SK-N-SH (cell line): ENCODE measurements around the gene PLPPR5. TPM values are rescaled to one million over a fixed set of nuclear protein-coding genes. Genes with fewer than 3 reads are reported as not detected.

ENCODE experiments used
- CTCF ChIA-PET: fragments of 300-600, 350-600 bp; formaldehyde crosslinking; extraction: SDS; loops from one replicate; lab custom pipeline; 2021; lab: Yijun Ruan, JAX
- POLR2A ChIA-PET: fragments of 350-600 bp; sonication (Branson Sonifier 250); formaldehyde crosslinking; extraction: SDS; loops from one replicate; lab custom pipeline; 2020; ENCODE audit warnings: antibody characterized with exemption, inconsistent platforms; lab: Yijun Ruan, JAX
- DNase-seq: peaks from one replicate; pipeline ENCODE4 v3.0.0; 2012
- H2AFZ ChIP-seq: fragments of 200-600 bp; sonication (generic); 2 replicates; pipeline ENCODE4 v1.8.1; 2016; ENCODE audit warnings: antibody characterized with exemption, mild to moderate bottlenecking, low read depth
- H3F3A ChIP-seq: fragments of 200-600 bp; sonication (generic); replicated peaks from 2 replicates; pipeline ENCODE3; 2016; ENCODE audit warnings: antibody characterized with exemption, mild to moderate bottlenecking; ENCODE audit not compliant: insufficient read depth
- H3K27ac ChIP-seq, 2 experiments: fragments of 200-500 bp in 1 of 2; fragments of 200-600 bp in 1 of 2; sonication (Bioruptor generic) in 1 of 2; sonication (generic), shearing (Covaris generic) in 1 of 2; 2 replicates each; pipeline versions ENCODE4 v1.5.1 to v1.6.1; 2014 to 2016; ENCODE audit warnings: low read depth in 2 of 2, inconsistent platforms in 1 of 2, low read length in 1 of 2, mild to moderate bottlenecking in 1 of 2, mixed read lengths in 1 of 2
- H3K27me3 ChIP-seq: fragments of 200-600 bp; sonication (generic), shearing (Covaris generic); 2 replicates; pipeline ENCODE4 v1.6.1; 2016; ENCODE audit warnings: mixed run types; ENCODE audit not compliant: insufficient read depth
- H3K36me3 ChIP-seq, 2 experiments: fragments of 200-500 bp in 1 of 2; fragments of 200-600 bp in 1 of 2; sonication (Bioruptor generic) in 1 of 2; sonication (generic) in 1 of 2; replicated peaks in 1 of 2; 2 replicates each; pipeline versions ENCODE3 to v1.5.1; 2014 to 2016; ENCODE audit warnings: low read length in 1 of 2, mild to moderate bottlenecking in 1 of 2; ENCODE audit not compliant: insufficient read depth in 2 of 2, control insufficient read depth in 1 of 2
- H3K4me1 ChIP-seq, 2 experiments: fragments of 200-500 bp in 1 of 2; fragments of 200-600 bp in 1 of 2; sonication (Bioruptor generic) in 1 of 2; sonication (generic), shearing (Covaris generic) in 1 of 2; 2 replicates each; pipeline versions ENCODE4 v1.5.1 to v1.6.1; 2014 to 2016; ENCODE audit warnings: low read depth in 1 of 2, low read length in 1 of 2, mixed run types in 1 of 2; ENCODE audit not compliant: insufficient read depth in 2 of 2, control insufficient read depth in 1 of 2
- H3K4me2 ChIP-seq: fragments of 200-600 bp; sonication (generic), shearing (Covaris generic); 2 replicates; pipeline ENCODE4 v1.6.1; 2017; ENCODE audit warnings: mixed run types
- H3K4me3 ChIP-seq, 2 experiments: fragments of 200-500 bp in 1 of 2; fragments of 200-600 bp in 1 of 2; sonication (Bioruptor generic) in 1 of 2; sonication (generic), shearing (Covaris generic) in 1 of 2; 2 replicates each; pipeline versions ENCODE4 v1.5.1 to v1.8.1; 2014 to 2016; ENCODE audit warnings: low read depth in 2 of 2, inconsistent platforms in 1 of 2, low read length in 1 of 2, mild to moderate bottlenecking in 1 of 2, mixed read lengths in 1 of 2, moderate library complexity in 1 of 2
- H3K79me2 ChIP-seq: fragments of 200-600 bp; sonication (generic); 2 replicates; pipeline ENCODE4 v1.8.1; 2017; ENCODE audit warnings: mild to moderate bottlenecking; ENCODE audit not compliant: insufficient read depth
- H3K9ac ChIP-seq: fragments of 200-600 bp; sonication (generic); 2 replicates; pipeline ENCODE4 v1.6.1; 2017; ENCODE audit warnings: mixed run types
- H3K9me2 ChIP-seq: fragments of 200-600 bp; sonication (generic); 2 replicates; pipeline ENCODE4 v1.6.1; 2017; ENCODE audit warnings: mixed run types
- H3K9me3 ChIP-seq: fragments of 200-600 bp; sonication (generic); 2 replicates; pipeline ENCODE4 v1.6.1; 2017; ENCODE audit warnings: mixed run types, mild to moderate bottlenecking, moderate library complexity
- H4K20me1 ChIP-seq: fragments of 200-600 bp; sonication (generic); 2 replicates; pipeline ENCODE4 v1.6.1; 2017; ENCODE audit warnings: mild to moderate bottlenecking, mixed run types; ENCODE audit not compliant: insufficient read depth
- CHD2 ChIP-seq: fragments of 150-350 bp; IDR thresholded peaks from 2 replicates; pipeline ENCODE4 v1.6.1; 2018; ENCODE audit warnings: low read length; ENCODE audit not compliant: partially characterized antibody
- EZH2phosphoT487 ChIP-seq: fragments of 200-600 bp; sonication (generic); IDR thresholded peaks from 2 replicates; pipeline ENCODE4 v1.6.1; 2017; ENCODE audit warnings: low read depth, mixed run types, mild to moderate bottlenecking, antibody characterized with exemption, moderate library complexity, borderline replicate concordance
- FOXM1 ChIP-seq: IDR thresholded peaks from 2 replicates; pipeline ENCODE4 v1.4.0; 2012; ENCODE audit warnings: low read depth, mild to moderate bottlenecking
- GATA2 ChIP-seq: sonication (generic); formaldehyde crosslinking; IDR thresholded peaks from 2 replicates; pipeline ENCODE4 v1.5.0; 2020; ENCODE audit warnings: mild to moderate bottlenecking, missing genetic modification reagents
- MXI1 ChIP-seq: IDR thresholded peaks from 2 replicates; pipeline ENCODE4 v1.6.1; 2012; ENCODE audit warnings: mild to moderate bottlenecking, low read depth, low read length, improper control_type of control experiment
- NRF1 ChIP-seq: IDR thresholded peaks from 2 replicates; pipeline ENCODE4 v1.6.1; 2012; ENCODE audit warnings: low read depth, mild to moderate bottlenecking, low read length
- RAD21 ChIP-seq: IDR thresholded peaks from 2 replicates; pipeline ENCODE4 v1.6.1; 2012; ENCODE audit warnings: mild to moderate bottlenecking, low read length
- RFX5 ChIP-seq: IDR thresholded peaks from 2 replicates; pipeline ENCODE4 v1.6.1; 2012; ENCODE audit warnings: mild to moderate bottlenecking, improper control_type of control experiment, low read length
- TEAD4 ChIP-seq: IDR thresholded peaks from 2 replicates; pipeline ENCODE4 v1.4.0; 2012; ENCODE audit warnings: mild to moderate bottlenecking, borderline replicate concordance; ENCODE audit not compliant: insufficient read depth
- USF2 ChIP-seq: fragments of 150-350 bp; IDR thresholded peaks from 2 replicates; pipeline ENCODE4 v1.6.1; 2017; ENCODE audit warnings: antibody characterized with exemption, low read length, low read depth, borderline replicate concordance
- WGBS: methylation state at CpG from one replicate; pipeline ENCODE4 v1.1.6; 2017; ENCODE audit warnings: low lambda C conversion rate; 5-methylcytosine and 5-hydroxymethylcytosine counted together
- polyA plus RNA-seq, 3 experiments: library from polyadenylated mRNA; depleted of rRNA; stranded (reverse); fragments of >200 nt; gene quantifications; 2 replicates each; pipeline ENCODE4 v1.2.3, GENCODE V29; 2012
- TF ChIP-seq, protein P1 (sequence below): fragments of 150-350 bp; IDR thresholded peaks from 2 replicates; pipeline ENCODE4 v1.6.1; 2016; ENCODE audit warnings: mild to moderate bottlenecking, low read depth, low read length

Gene PLPPR5
- polyA plus RNA-seq, 1 of the 3 experiments (the other 2 are of a cell fraction) = 0.23 TPM

DNA sequence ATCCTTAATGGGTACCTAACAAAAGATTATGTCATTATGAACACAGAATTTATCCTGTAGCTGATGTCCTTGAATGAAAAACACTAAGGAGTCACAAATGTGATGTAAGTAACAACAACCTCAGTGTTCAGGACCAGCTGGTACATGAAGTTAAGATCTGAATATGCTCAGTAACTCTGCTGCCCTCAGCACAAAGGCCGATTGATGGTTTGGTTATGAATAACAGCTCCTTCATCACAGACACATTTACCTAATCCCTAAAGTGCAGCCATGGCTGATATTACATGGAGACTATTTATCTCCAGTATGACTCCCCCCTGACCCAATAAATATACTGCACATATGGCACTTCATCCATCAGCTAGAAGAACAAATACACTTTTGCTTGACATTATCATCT is 75.2 kb downstream of the PLPPR5 start:
- no peak overlapping the region for H3K4me2 ChIP-seq
- H3F3A ChIP-seq = no peaks in the 10 kb centered on the region
- WGBS = 50% methylated on average over 1 of the region's 1 CpG
- H3K36me3 ChIP-seq = no peaks in the 10 kb centered on the region
- peaks cover 0 to 21% of the 10 kb centered on the region in 2 experiments; a peak in 2 of 4 replicates for H3K4me1 ChIP-seq
- H4K20me1 ChIP-seq = no peaks in the 10 kb centered on the region
- peak; percentile 23 for DNase-seq
- ChIA-PET CTCF (interaction anchor here (1.0 to 1.3 kb wide), 3 partner anchors 21 to 575 kb away, joined by 3 to 4 read pairs (median 3); no protein-coding TSS in a partner anchor), POLR2A (no interaction called here)
- no peaks in the 10 kb centered on the region for H3K9me2 ChIP-seq
- TF ChIP-seq, protein P1, sequence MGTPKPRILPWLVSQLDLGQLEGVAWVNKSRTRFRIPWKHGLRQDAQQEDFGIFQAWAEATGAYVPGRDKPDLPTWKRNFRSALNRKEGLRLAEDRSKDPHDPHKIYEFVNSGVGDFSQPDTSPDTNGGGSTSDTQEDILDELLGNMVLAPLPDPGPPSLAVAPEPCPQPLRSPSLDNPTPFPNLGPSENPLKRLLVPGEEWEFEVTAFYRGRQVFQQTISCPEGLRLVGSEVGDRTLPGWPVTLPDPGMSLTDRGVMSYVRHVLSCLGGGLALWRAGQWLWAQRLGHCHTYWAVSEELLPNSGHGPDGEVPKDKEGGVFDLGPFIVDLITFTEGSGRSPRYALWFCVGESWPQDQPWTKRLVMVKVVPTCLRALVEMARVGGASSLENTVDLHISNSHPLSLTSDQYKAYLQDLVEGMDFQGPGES = no peak
- no peak for TF ChIP-seq RAD21
- no peak for TF ChIP-seq FOXM1
- no peak for TF ChIP-seq CHD2
- TF ChIP-seq TEAD4 = no peak
- TF ChIP-seq RFX5 = no peak
- TF ChIP-seq GATA2 (CRISPR knock-in tag) = no peak; the same call in 1 of the 2 replicates
- no peak for TF ChIP-seq NRF1
- no peak for TF ChIP-seq EZH2phosphoT487
- no peak for TF ChIP-seq USF2
- TF ChIP-seq MXI1 = no peak
- H3K9me3 ChIP-seq = no peaks in the 10 kb centered on the region
- no peaks in the 10 kb centered on the region for H3K79me2 ChIP-seq
- H3K9ac ChIP-seq = no peak overlapping the region
- peak overlapping the region in 1 of 2 experiments; percentile 68; a peak in 2 of 4 replicates for H3K27ac ChIP-seq
- no peak overlapping the region for H3K4me3 ChIP-seq
- no peak overlapping the region for H2AFZ ChIP-seq
- no peaks in the 10 kb centered on the region for H3K27me3 ChIP-seq

- H3K27me3 ChIP-seq = no peaks in the 10 kb centered on the region
- no peaks in the 10 kb centered on the region for H3K79me2 ChIP-seq
- no peaks in the 10 kb centered on the region for H3K9me3 ChIP-seq
- peak overlapping the region in 1 of 2 experiments; percentile 94; a peak in 2 of 4 replicates for H3K27ac ChIP-seq
- no peaks in the 10 kb centered on the region for H3K9me2 ChIP-seq
- peaks cover 4 to 26% of the 10 kb centered on the region in 2 experiments for H3K4me1 ChIP-seq
- CTCF ChIA-PET = interaction anchor here (0.6 kb wide), 1 partner anchor 11 kb away, joined by 3 read pairs; no protein-coding TSS in a partner anchor
- no peaks in the 10 kb centered on the region for H3K36me3 ChIP-seq
- TF ChIP-seq RAD21 = no peak
- no peak for TF ChIP-seq CHD2
- TF ChIP-seq NRF1 = no peak
- no peak for TF ChIP-seq USF2
- no peaks in the 10 kb centered on the region for H3F3A ChIP-seq
- H3K9ac ChIP-seq = no peak overlapping the region
- WGBS = 75% methylated on average over 4 of the region's 4 CpGs
- no peak overlapping the region for H2AFZ ChIP-seq
- no peak overlapping the region for H3K4me3 ChIP-seq
- no peak for DNase-seq
- H3K4me2 ChIP-seq = no peak overlapping the region
- POLR2A ChIA-PET = no interaction called here
- no peaks in the 10 kb centered on the region for H4K20me1 ChIP-seq
These were observed 78.1 kb downstream of the PLPPR5 start for GRCh38 chr1:98926597-98926996.
